Sigmoid colon (tissue), 7 donors: Measurements from ENCODE around the gene TMEM120B. TPM values are rescaled to one million over a fixed set of nuclear protein-coding genes. Genes with fewer than 3 reads are reported as not detected.
"Not testable (repeated sequence)": the region's sequence is repeated elsewhere in the genome, so short reads cannot be mapped to it uniquely, and the experiment has no call there.

ENCODE experiments used
- DNase-seq: peaks from one replicate; pipeline ENCODE4 v3.0.0-alpha.2; 2019
- H3K27ac ChIP-seq, 4 donors: fragments of 200-600 bp; sonication (generic); one replicate each; pipeline ENCODE4 v1.5.1; 2016 to 2019; ENCODE audit warnings: mild to moderate bottlenecking in 1 of 4
- H3K27me3 ChIP-seq, 3 donors: fragments of 200-600 bp; sonication (generic); one replicate each; pipeline ENCODE4 v1.5.1; 2019; ENCODE audit warnings: mild to moderate bottlenecking in 1 of 3
- H3K36me3 ChIP-seq, 4 donors: fragments of 200-600 bp; sonication (generic); one replicate each; pipeline ENCODE4 v1.5.1; 2016 to 2019
- H3K4me1 ChIP-seq, 4 donors: fragments of 200-600 bp; sonication (generic); one replicate each; pipeline ENCODE4 v1.5.1; 2017 to 2019
- H3K4me3 ChIP-seq, 4 donors: fragments of 200-600 bp; sonication (generic); one replicate each; pipeline ENCODE4 v1.5.1; 2017 to 2019; ENCODE audit warnings: mild to moderate bottlenecking in 2 of 4, moderate library complexity in 1 of 4
- H3K9me3 ChIP-seq, 4 donors: fragments of 200-600 bp in 3 of 4; sonication (generic) in 3 of 4; one replicate each; pipeline versions ENCODE4 v1.5.1 to v1.6.1; 2013 to 2019
- EP300 ChIP-seq, 4 donors: sonication (generic); formaldehyde crosslinking; IDR thresholded peaks; one replicate each; pipeline ENCODE4 v1.6.1; 2017; ENCODE audit warnings: antibody characterized with exemption in 4 of 4
- POLR2A ChIP-seq, 2 donors: fragments of 450-650 bp; IDR thresholded peaks; one replicate each; pipeline ENCODE4 v1.6.1; 2016; ENCODE audit warnings: antibody characterized with exemption in 2 of 2, mild to moderate bottlenecking in 2 of 2, moderate library complexity in 2 of 2
- POLR2AphosphoS5 ChIP-seq, 4 donors: sonication (generic); formaldehyde crosslinking; IDR thresholded peaks; one replicate each; pipeline ENCODE4 v1.6.1; 2017; ENCODE audit warnings: antibody characterized with exemption in 4 of 4
- WGBS, 2 donors: extraction: QIAGEN DNeasy Blood & Tissue Kit; methylation state at CpG; one replicate each; pipeline ENCODE4 v1.1.7; 2013; 5-methylcytosine and 5-hydroxymethylcytosine counted together
- intact Hi-C: fragments of 100-400 bp; cut with DNase I; formaldehyde crosslinking; loops from one replicate; pipeline ENCODE4 v1.15.1; 2023
- polyA plus RNA-seq, 3 donors: library from polyadenylated mRNA; stranded (reverse); fragments of 200-250 nt; gene quantifications; one replicate each; pipeline ENCODE4 v1.2.3, GENCODE V29; 2013
- total RNA-seq, 4 donors: library from RNA; depleted of rRNA; stranded (reverse); fragments of >200 nt; gene quantifications; one replicate each; pipeline ENCODE4 v1.1.0, GENCODE V29; 2016
- TF ChIP-seq, protein P1 (sequence below), 4 experiments: fragments of 450-650 bp in 3 of 4; fragments of 200-600 bp in 1 of 4; IDR thresholded peaks; one replicate each; pipeline ENCODE4 v1.5.1; 2016 to 2019; ENCODE audit warnings: antibody characterized with exemption in 4 of 4, mild to moderate bottlenecking in 3 of 4, moderate library complexity in 2 of 4
- donor health status: healthy with polysubstance abuse.
- donor health status: Bipolar disorder and iron deficiency.
- donor health status: healthy.

Gene TMEM120B
- total and polyA plus RNA-seq, 7 donors, result 1.2 to 8.9 (median 3.7) TPM

DNA sequence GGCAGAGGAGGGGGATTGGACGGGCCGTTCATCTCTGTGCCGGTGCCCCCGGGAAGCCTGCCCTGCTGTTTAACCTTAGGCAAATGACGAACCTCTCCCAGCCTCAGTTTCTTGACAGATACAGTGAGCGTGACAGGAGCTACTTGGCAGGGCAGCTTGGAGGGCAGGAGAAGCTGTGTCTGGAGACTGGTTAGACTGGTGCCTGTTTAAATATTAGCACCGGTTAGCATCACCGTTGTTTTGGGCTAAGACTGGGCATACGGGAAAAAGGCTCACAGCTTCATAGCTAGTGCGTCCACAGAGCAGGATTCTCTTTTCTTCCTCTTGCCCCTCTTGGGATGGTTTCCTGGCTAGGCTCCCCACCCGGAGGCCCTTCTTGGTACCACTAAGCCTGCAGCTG is 42.3 kb downstream of the TMEM120B start:
- peaks cover 0 to 9% (median 2%) of the 10 kb centered on the region in 4 donors for H3K36me3 ChIP-seq
- peak overlapping the region in 3 of 4 donors; percentile 75 to 77 (median 75) for H3K27ac ChIP-seq
- no peak overlapping the region for H3K4me3 ChIP-seq
- intact Hi-C loops, result loop anchor here (5.0 kb wide), 1 partner anchor 43 kb away; the partner anchor contains the start of gene TMEM120B
- H3K27me3 ChIP-seq, result no peaks in the 10 kb centered on the region
- H3K9me3 ChIP-seq, result no peaks in the 10 kb centered on the region
- DNase-seq, result no peak
- H3K4me1 ChIP-seq, result peaks cover 0 to 19% (median 9%) of the 10 kb centered on the region in 4 donors
- TF ChIP-seq EP300 (IDR thresholded peaks at IDR 0.05), result no peak
- 90 to 96% methylated on average over 11 of the region's 11 CpGs for WGBS, 2 donors

DNA sequence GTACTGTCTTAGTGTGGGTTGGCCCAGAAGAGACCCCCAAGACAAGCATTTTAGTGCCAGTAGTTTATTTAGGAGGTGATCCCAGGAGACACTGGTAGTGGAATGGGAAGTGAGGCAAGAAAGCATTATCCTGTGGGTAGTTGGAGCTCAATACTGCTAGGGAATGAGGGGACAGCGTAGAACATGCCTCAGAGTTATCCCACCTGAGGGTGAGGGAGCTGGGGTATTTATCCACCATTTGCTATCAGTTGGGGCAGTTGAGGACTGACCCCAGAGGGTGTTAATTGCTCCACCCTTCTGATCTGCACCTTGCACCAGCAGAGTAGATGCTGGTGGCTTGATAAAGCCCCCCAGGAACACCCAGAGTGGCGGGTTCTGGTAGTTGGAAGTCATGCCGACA is 43.0 kb downstream of the TMEM120B start:
- H3K4me3 ChIP-seq, result no peak overlapping the region
- WGBS, 2 donors, result 96 to 97% methylated on average over 3 of the region's 3 CpGs
- no peak for TF ChIP-seq POLR2AphosphoS5 (IDR thresholded peaks at IDR 0.05)
- TF ChIP-seq, protein P1, sequence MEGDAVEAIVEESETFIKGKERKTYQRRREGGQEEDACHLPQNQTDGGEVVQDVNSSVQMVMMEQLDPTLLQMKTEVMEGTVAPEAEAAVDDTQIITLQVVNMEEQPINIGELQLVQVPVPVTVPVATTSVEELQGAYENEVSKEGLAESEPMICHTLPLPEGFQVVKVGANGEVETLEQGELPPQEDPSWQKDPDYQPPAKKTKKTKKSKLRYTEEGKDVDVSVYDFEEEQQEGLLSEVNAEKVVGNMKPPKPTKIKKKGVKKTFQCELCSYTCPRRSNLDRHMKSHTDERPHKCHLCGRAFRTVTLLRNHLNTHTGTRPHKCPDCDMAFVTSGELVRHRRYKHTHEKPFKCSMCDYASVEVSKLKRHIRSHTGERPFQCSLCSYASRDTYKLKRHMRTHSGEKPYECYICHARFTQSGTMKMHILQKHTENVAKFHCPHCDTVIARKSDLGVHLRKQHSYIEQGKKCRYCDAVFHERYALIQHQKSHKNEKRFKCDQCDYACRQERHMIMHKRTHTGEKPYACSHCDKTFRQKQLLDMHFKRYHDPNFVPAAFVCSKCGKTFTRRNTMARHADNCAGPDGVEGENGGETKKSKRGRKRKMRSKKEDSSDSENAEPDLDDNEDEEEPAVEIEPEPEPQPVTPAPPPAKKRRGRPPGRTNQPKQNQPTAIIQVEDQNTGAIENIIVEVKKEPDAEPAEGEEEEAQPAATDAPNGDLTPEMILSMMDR (IDR thresholded peaks at IDR 0.05), result no peak
- TF ChIP-seq EP300 (IDR thresholded peaks at IDR 0.05), result no peak
- no peak for TF ChIP-seq POLR2A (IDR thresholded peaks at IDR 0.05)
- no peaks in the 10 kb centered on the region for H3K27me3 ChIP-seq
- DNase-seq, result no peak
- H3K9me3 ChIP-seq, result no peaks in the 10 kb centered on the region
- intact Hi-C loops, result no loop called here
- H3K36me3 ChIP-seq, result peaks cover 0 to 6% (median under 1%) of the 10 kb centered on the region in 4 donors
- H3K4me1 ChIP-seq, result peaks cover 0 to 19% (median 9%) of the 10 kb centered on the region in 4 donors
- H3K27ac ChIP-seq, result no peak overlapping the region

DNA sequence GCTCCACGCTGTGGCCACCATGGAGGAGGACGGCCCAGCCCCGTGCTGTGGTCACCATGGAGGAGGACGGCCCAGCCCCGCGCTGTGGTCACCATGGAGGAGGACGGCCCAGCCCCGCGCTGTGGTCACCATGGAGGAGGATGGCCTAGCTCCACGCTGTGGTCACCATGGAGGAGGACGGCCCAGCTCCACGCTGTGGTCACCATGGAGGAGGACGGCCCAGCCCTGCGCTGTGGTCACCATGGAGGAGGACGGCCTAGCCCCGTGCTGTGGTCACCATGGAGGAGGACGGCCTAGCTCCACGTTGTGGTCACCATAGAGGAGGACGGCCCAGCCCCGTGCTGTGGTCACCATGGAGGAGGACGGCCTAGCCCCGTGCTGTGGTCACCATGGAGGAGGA is 46.0 kb downstream of the TMEM120B start:
- H3K27ac ChIP-seq, H3K36me3 ChIP-seq, H3K4me3 ChIP-seq, H3K27me3 ChIP-seq, intact Hi-C loops, H3K9me3 ChIP-seq, DNase-seq: not testable (repeated sequence)
- WGBS, 2 donors, result 96% methylated on average over 22 of the region's 22 CpGs
- H3K4me1 ChIP-seq, result peaks cover 0 to 29% (median 24%) of the 10 kb centered on the region in 4 donors

DNA sequence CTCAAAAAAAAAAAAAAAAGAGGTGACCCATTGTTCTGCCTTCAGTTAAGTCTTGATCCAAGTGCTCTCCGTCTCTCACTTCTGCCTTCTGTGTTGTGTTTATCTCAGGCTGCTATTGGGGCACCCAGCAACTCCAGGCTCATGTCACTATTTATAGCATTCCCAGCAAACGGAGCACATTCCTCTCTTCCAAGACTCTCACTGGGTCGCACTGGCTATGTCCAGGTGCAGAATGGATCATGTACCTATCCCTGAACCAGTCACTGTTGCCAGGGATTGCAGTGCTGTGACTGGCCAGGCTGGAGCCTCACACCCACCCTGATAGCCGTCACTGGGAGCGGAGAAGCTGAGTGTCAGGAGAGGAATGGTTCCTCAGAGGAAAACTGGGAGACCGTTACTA is 49.7 kb downstream of the TMEM120B start:
- 87 to 89% methylated on average over 6 of the region's 6 CpGs for WGBS, 2 donors
- intact Hi-C loops, result no loop called here
- TF ChIP-seq, protein P1 (IDR thresholded peaks at IDR 0.05), result no peak
- no peak for TF ChIP-seq POLR2A (IDR thresholded peaks at IDR 0.05)
- no peak for TF ChIP-seq EP300 (IDR thresholded peaks at IDR 0.05)
- TF ChIP-seq POLR2AphosphoS5 (IDR thresholded peaks at IDR 0.05), result no peak
- no peaks in the 10 kb centered on the region for H3K27me3 ChIP-seq
- H3K9me3 ChIP-seq, result no peaks in the 10 kb centered on the region
- peak overlapping the region in 3 of 4 donors; percentile 44 to 64 (median 60) for H3K27ac ChIP-seq
- peaks cover 0 to 39% (median 33%) of the 10 kb centered on the region in 4 donors for H3K4me1 ChIP-seq
- DNase-seq, result no peak
- peaks cover 0 to 6% (median 0%) of the 10 kb centered on the region in 4 donors for H3K36me3 ChIP-seq
- H3K4me3 ChIP-seq, result no peak overlapping the region

DNA sequence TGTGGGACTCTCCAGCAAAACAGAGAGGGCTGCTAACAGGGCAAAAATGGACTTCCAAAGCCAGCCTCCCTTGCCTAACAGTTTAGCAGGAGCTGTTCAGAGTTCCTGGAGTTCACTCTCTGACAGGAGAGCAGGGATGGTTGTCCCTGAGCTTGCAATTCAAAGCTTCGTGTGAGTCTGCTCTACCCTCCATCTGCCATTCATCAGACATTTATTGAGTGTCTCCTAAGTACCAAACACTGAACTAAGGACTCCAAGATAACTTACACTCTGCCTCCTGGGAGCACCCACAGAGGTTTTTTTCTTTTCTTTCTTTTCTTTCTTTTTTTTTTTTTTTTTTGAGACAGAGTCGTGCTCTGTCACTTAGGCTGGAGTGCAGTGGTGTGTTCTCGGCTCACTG is 52.3 kb downstream of the TMEM120B start:
- no peak for DNase-seq
- Histone ChIP-seq H3K9me3 (no peaks in the 10 kb centered on the region), H3K27me3 (no peaks in the 10 kb centered on the region), H3K27ac (peak overlapping the region in 1 of 4 donors; percentile 81), H3K4me1 (peaks cover 0 to 56% (median 49%) of the 10 kb centered on the region in 4 donors), H3K4me3 (no peak overlapping the region), H3K36me3 (no peaks in the 10 kb centered on the region)
- TF ChIP-seq EP300 (IDR thresholded peaks at IDR 0.05) (no peak), POLR2AphosphoS5 (IDR thresholded peaks at IDR 0.05) (no peak), POLR2A (IDR thresholded peaks at IDR 0.05) (no peak)
- TF ChIP-seq, protein P1 (IDR thresholded peaks at IDR 0.05), result no peak
- intact Hi-C loops, result loop anchor here (5.0 kb wide), 1 partner anchor 53 kb away; the partner anchor contains the start of gene TMEM120B
- WGBS, 2 donors, result 93% methylated on average over 3 of the region's 3 CpGs

DNA sequence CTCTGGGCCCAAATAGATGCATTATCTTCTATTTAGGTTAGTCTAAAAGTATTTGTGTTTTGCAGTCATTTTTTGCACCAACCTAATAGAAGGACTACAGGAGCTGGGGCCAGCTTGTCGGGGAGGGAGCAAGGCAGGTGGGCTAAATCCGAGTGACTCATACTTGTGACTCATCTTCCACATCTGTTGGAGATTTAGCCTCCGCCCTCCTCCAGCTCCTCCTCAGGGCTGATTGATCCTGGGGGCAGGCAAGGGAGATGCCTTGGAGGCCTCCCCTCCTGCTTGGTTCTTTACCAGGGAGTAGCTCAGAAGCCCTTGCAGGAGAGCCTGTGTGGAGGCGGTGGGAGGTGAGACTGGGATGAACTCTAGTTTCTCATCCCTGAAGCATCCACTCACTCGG is 53.0 kb downstream of the TMEM120B start:
- Histone ChIP-seq H3K4me3 (no peak overlapping the region), H3K36me3 (no peaks in the 10 kb centered on the region), H3K9me3 (no peaks in the 10 kb centered on the region), H3K27ac (peak overlapping the region in 3 of 4 donors; percentile 52 to 81 (median 67)), H3K4me1 (peaks cover 0 to 56% (median 49%) of the 10 kb centered on the region in 4 donors), H3K27me3 (no peaks in the 10 kb centered on the region)
- TF ChIP-seq POLR2AphosphoS5 (IDR thresholded peaks at IDR 0.05), result no peak
- no peak for TF ChIP-seq EP300 (IDR thresholded peaks at IDR 0.05)
- no peak for TF ChIP-seq POLR2A (IDR thresholded peaks at IDR 0.05)
- TF ChIP-seq, protein P1 (IDR thresholded peaks at IDR 0.05), result no peak
- intact Hi-C loops, result loop anchor here (5.0 kb wide), 1 partner anchor 53 kb away; the partner anchor contains the start of gene TMEM120B
- no peak for DNase-seq
- WGBS, 2 donors, result 81 to 88% methylated on average over 5 of the region's 5 CpGs
